Sigmoid colon (tissue), 7 donors: ENCODE data around the gene STOX2. TPM values are rescaled to one million over a fixed set of nuclear protein-coding genes. Genes with fewer than 3 reads are reported as not detected.

Experiments used
- DNase-seq: peaks from one replicate; pipeline ENCODE4 v3.0.0-alpha.2; 2019
- H3K27ac ChIP-seq, 4 donors: fragments of 200-600 bp; sonication (generic); one replicate each; pipeline ENCODE4 v1.5.1; 2016 to 2019; ENCODE audit warnings: mild to moderate bottlenecking in 1 of 4
- H3K27me3 ChIP-seq, 3 donors: fragments of 200-600 bp; sonication (generic); one replicate each; pipeline ENCODE4 v1.5.1; 2019; ENCODE audit warnings: mild to moderate bottlenecking in 1 of 3
- H3K36me3 ChIP-seq, 4 donors: fragments of 200-600 bp; sonication (generic); one replicate each; pipeline ENCODE4 v1.5.1; 2016 to 2019
- H3K4me1 ChIP-seq, 4 donors: fragments of 200-600 bp; sonication (generic); one replicate each; pipeline ENCODE4 v1.5.1; 2017 to 2019
- H3K4me3 ChIP-seq, 4 donors: fragments of 200-600 bp; sonication (generic); one replicate each; pipeline ENCODE4 v1.5.1; 2017 to 2019; ENCODE audit warnings: mild to moderate bottlenecking in 2 of 4, moderate library complexity in 1 of 4
- H3K9me3 ChIP-seq, 4 donors: fragments of 200-600 bp in 3 of 4; sonication (generic) in 3 of 4; one replicate each; pipeline versions ENCODE4 v1.5.1 to v1.6.1; 2013 to 2019
- EP300 ChIP-seq, 4 donors: sonication (generic); formaldehyde crosslinking; IDR thresholded peaks; one replicate each; pipeline ENCODE4 v1.6.1; 2017; ENCODE audit warnings: antibody characterized with exemption in 4 of 4
- POLR2A ChIP-seq, 2 donors: fragments of 450-650 bp; IDR thresholded peaks; one replicate each; pipeline ENCODE4 v1.6.1; 2016; ENCODE audit warnings: antibody characterized with exemption in 2 of 2, mild to moderate bottlenecking in 2 of 2, moderate library complexity in 2 of 2
- POLR2AphosphoS5 ChIP-seq, 4 donors: sonication (generic); formaldehyde crosslinking; IDR thresholded peaks; one replicate each; pipeline ENCODE4 v1.6.1; 2017; ENCODE audit warnings: antibody characterized with exemption in 4 of 4
- WGBS, 2 donors: extraction: QIAGEN DNeasy Blood & Tissue Kit; methylation state at CpG; one replicate each; pipeline ENCODE4 v1.1.7; 2013; 5-methylcytosine and 5-hydroxymethylcytosine counted together
- intact Hi-C: fragments of 100-400 bp; cut with DNase I; formaldehyde crosslinking; loops from one replicate; pipeline ENCODE4 v1.15.1; 2023
- polyA plus RNA-seq, 3 donors: library from polyadenylated mRNA; stranded (reverse); fragments of 200-250 nt; gene quantifications; one replicate each; pipeline ENCODE4 v1.2.3, GENCODE V29; 2013
- total RNA-seq, 4 donors: library from RNA; depleted of rRNA; stranded (reverse); fragments of >200 nt; gene quantifications; one replicate each; pipeline ENCODE4 v1.1.0, GENCODE V29; 2016
- TF ChIP-seq, protein P1 (sequence below), 4 experiments: fragments of 450-650 bp in 3 of 4; fragments of 200-600 bp in 1 of 4; IDR thresholded peaks; one replicate each; pipeline ENCODE4 v1.5.1; 2016 to 2019; ENCODE audit warnings: antibody characterized with exemption in 4 of 4, mild to moderate bottlenecking in 3 of 4, moderate library complexity in 2 of 4
- donor health status: healthy with polysubstance abuse.
- donor health status: Bipolar disorder and iron deficiency.
- donor health status: healthy.

STOX2 gene
- total and polyA plus RNA-seq, 7 donors = under 0.01 to 9.6 (median 2.2) TPM

GRCh38 chr4:183887351-183887750 lies 17.8 kb upstream of the STOX2 start:
- no peak for TF ChIP-seq POLR2A (IDR thresholded peaks at IDR 0.05)
- TF ChIP-seq, protein P1, sequence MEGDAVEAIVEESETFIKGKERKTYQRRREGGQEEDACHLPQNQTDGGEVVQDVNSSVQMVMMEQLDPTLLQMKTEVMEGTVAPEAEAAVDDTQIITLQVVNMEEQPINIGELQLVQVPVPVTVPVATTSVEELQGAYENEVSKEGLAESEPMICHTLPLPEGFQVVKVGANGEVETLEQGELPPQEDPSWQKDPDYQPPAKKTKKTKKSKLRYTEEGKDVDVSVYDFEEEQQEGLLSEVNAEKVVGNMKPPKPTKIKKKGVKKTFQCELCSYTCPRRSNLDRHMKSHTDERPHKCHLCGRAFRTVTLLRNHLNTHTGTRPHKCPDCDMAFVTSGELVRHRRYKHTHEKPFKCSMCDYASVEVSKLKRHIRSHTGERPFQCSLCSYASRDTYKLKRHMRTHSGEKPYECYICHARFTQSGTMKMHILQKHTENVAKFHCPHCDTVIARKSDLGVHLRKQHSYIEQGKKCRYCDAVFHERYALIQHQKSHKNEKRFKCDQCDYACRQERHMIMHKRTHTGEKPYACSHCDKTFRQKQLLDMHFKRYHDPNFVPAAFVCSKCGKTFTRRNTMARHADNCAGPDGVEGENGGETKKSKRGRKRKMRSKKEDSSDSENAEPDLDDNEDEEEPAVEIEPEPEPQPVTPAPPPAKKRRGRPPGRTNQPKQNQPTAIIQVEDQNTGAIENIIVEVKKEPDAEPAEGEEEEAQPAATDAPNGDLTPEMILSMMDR (IDR thresholded peaks at IDR 0.05) = no peak
- no peak for TF ChIP-seq POLR2AphosphoS5 (IDR thresholded peaks at IDR 0.05)
- TF ChIP-seq EP300 (IDR thresholded peaks at IDR 0.05) = no peak
- Histone ChIP-seq H3K27ac (no peak overlapping the region), H3K4me3 (no peak overlapping the region), H3K27me3 (no peaks in the 10 kb centered on the region), H3K9me3 (no peaks in the 10 kb centered on the region), H3K4me1 (no peaks in the 10 kb centered on the region), H3K36me3 (no peaks in the 10 kb centered on the region)
- 94 to 95% methylated on average over 4 of the region's 4 CpGs for WGBS, 2 donors
- intact Hi-C loops = no loop called here
- DNase-seq = no peak

- Histone ChIP-seq H3K27me3 (no peaks in the 10 kb centered on the region), H3K27ac (no peak overlapping the region), H3K4me3 (no peak overlapping the region), H3K36me3 (no peaks in the 10 kb centered on the region), H3K9me3 (no peaks in the 10 kb centered on the region), H3K4me1 (no peaks in the 10 kb centered on the region)
- intact Hi-C loops = no loop called here
- TF ChIP-seq POLR2A (IDR thresholded peaks at IDR 0.05) (no peak), POLR2AphosphoS5 (IDR thresholded peaks at IDR 0.05) (no peak)
- WGBS, 2 donors = 87 to 90% methylated on average over 5 of the region's 5 CpGs
- no peak for DNase-seq
These were observed 16.5 kb upstream of the STOX2 start for GRCh38 chr4:183888564-183888963.

- H3K27me3 ChIP-seq = no peaks in the 10 kb centered on the region
- TF ChIP-seq EP300 (IDR thresholded peaks at IDR 0.05) = no peak
- no peak for TF ChIP-seq POLR2AphosphoS5 (IDR thresholded peaks at IDR 0.05)
- TF ChIP-seq POLR2A (IDR thresholded peaks at IDR 0.05) = no peak
- TF ChIP-seq, protein P1 (IDR thresholded peaks at IDR 0.05) = no peak
- H3K4me3 ChIP-seq = no peak overlapping the region
- DNase-seq = no peak
- H3K27ac ChIP-seq = no peak overlapping the region
- no peaks in the 10 kb centered on the region for H3K4me1 ChIP-seq
- intact Hi-C loops = no loop called here
- WGBS, 2 donors = 85 to 86% methylated on average over 5 of the region's 5 CpGs
- no peaks in the 10 kb centered on the region for H3K36me3 ChIP-seq
- H3K9me3 ChIP-seq = no peaks in the 10 kb centered on the region
These were observed 15.9 kb upstream of the STOX2 start for GRCh38 chr4:183889190-183889589.

DNA sequence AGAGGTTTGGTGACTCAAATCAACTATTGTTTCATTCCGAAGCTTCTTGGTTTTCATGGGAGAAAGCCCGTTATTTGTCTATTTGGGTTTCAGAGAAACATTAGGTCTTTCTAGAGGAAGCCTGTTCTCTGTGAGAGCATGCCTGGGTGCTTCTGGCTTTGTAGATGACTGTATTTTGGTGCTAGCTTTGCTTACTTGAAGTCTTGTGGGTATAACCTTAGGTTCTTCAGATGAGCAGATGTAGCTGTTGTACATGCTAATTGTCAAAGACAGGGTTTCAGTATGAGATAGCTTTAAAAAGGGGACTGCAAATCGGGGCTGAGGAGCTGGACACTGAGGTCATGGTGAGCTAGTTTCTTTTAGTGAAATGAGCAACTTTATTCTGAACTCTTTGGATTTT lies 7.9 kb upstream of the STOX2 start:
- Histone ChIP-seq H3K27me3 (no peaks in the 10 kb centered on the region), H3K4me3 (no peak overlapping the region), H3K27ac (no peak overlapping the region), H3K9me3 (no peaks in the 10 kb centered on the region), H3K36me3 (no peaks in the 10 kb centered on the region), H3K4me1 (no peaks in the 10 kb centered on the region)
- DNase-seq = no peak
- intact Hi-C loops = no loop called here
- WGBS, 2 donors = 84 to 91% methylated on average over 3 of the region's 3 CpGs
- TF ChIP-seq POLR2AphosphoS5 (IDR thresholded peaks at IDR 0.05) (no peak), EP300 (IDR thresholded peaks at IDR 0.05) (no peak), POLR2A (IDR thresholded peaks at IDR 0.05) (no peak)
- TF ChIP-seq, protein P1 (IDR thresholded peaks at IDR 0.05) = no peak

DNA sequence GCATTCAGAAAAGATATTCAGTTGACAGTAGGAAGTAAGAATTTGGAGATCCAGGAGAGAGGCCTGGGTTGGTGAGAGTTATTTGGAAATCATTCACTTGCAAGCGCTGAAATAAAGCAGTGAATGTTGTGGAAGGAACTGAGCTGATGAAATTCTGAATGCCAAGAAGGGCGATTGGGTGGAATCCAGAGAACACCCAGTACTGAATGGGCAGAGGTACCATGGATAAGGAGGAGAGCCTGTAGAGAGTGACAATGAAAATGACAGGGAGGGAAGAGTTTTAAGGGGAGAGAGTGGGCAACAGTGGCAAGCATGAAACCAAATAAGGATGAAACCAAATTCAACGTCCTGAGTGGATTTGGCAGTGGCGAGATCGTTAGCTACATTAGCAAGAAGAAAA lies 6.7 kb upstream of the STOX2 start:
- no peak overlapping the region for H3K4me3 ChIP-seq
- WGBS, 2 donors = 93% methylated on average over 5 of the region's 5 CpGs
- intact Hi-C loops = no loop called here
- no peaks in the 10 kb centered on the region for H3K4me1 ChIP-seq
- no peaks in the 10 kb centered on the region for H3K27me3 ChIP-seq
- H3K36me3 ChIP-seq = no peaks in the 10 kb centered on the region
- DNase-seq = no peak
- TF ChIP-seq POLR2A (IDR thresholded peaks at IDR 0.05) (no peak), EP300 (IDR thresholded peaks at IDR 0.05) (no peak), POLR2AphosphoS5 (IDR thresholded peaks at IDR 0.05) (no peak)
- TF ChIP-seq, protein P1 (IDR thresholded peaks at IDR 0.05) = no peak
- no peaks in the 10 kb centered on the region for H3K9me3 ChIP-seq
- no peak overlapping the region for H3K27ac ChIP-seq
